B cell (primary cell): ENCODE measurements around the gene COLQ.

ENCODE experiments used
- CTCF ChIP-seq: fragments of 200-600 bp; IDR thresholded peaks from one replicate; pipeline ENCODE4 v1.8.0; 2022; ENCODE audit warnings: antibody characterized with exemption, mild to moderate bottlenecking
- EZH2 ChIP-seq: IDR thresholded peaks from 2 replicates; pipeline ENCODE4 v1.6.1; 2012; ENCODE audit warnings: borderline replicate concordance, low read depth, mild to moderate bottlenecking, moderate library complexity, low read length; ENCODE audit not compliant: insufficient read depth, poor library complexity, severe bottlenecking

GRCh38 chr3:15505479-15506165 lies 15.9 kb downstream of the COLQ start:
- no peak for TF ChIP-seq CTCF
- no peak for TF ChIP-seq EZH2
